PC-3 (cell line): ENCODE measurements around the gene ZNF213. TPM values are rescaled to one million over a fixed set of nuclear protein-coding genes. Genes with fewer than 3 reads are reported as not detected.

Experiments
- ATAC-seq: fragments of 200-7000 bp; cut with Tn5 transposase; 2 replicates; pipeline ENCODE4 v1.9.1; 2020; ENCODE audit warnings: mild to moderate bottlenecking, moderate library complexity
- BruUV-seq: library from RNA; stranded (reverse); fragments of 400-500 nt; replicated peaks from 2 replicates; lab custom pipeline; 2021; lab: Mats Ljungman, UMichigan
- CTCF ChIA-PET: fragments of 300-600 bp; sonication (Branson Sonifier 250); formaldehyde crosslinking; loops from one replicate; lab custom pipeline; 2022; ENCODE audit warnings: antibody characterized with exemption; lab: Charles Lee
- POLR2A ChIA-PET: fragments of 300-600 bp; sonication (Branson Sonifier 250); formaldehyde crosslinking; loops from one replicate; lab custom pipeline; 2022; ENCODE audit warnings: antibody characterized with exemption; ENCODE audit not compliant: unreplicated experiment; lab: Charles Lee
- DNase-seq: peaks from one replicate; pipeline ENCODE4 v3.0.0-alpha.2; 2015
- H2AFZ ChIP-seq: fragments of 300-600 bp; sonication (generic); 2 replicates; pipeline ENCODE4 v1.6.0; 2016; ENCODE audit warnings: antibody characterized with exemption, low read length
- H3F3A ChIP-seq: fragments of 300-600 bp; sonication (generic); one replicate; pipeline ENCODE4 v1.6.0; 2017; ENCODE audit warnings: antibody characterized with exemption, low read length, control low read depth, mild to moderate bottlenecking; ENCODE audit not compliant: unreplicated experiment
- H3K27ac ChIP-seq: fragments of 300-600 bp; sonication (generic); 2 replicates; pipeline ENCODE4 v1.5.1; 2016; ENCODE audit warnings: mild to moderate bottlenecking, low read length
- H3K27me3 ChIP-seq: fragments of 300-600 bp; sonication (generic); 2 replicates; pipeline ENCODE4 v1.6.1; 2016; ENCODE audit warnings: low read length, mixed read lengths
- H3K36me3 ChIP-seq: fragments of 300-600 bp; sonication (generic); 2 replicates; pipeline ENCODE4 v1.6.1; 2016; ENCODE audit warnings: low read depth, mixed run types, low read length, mixed read lengths
- H3K4me1 ChIP-seq: fragments of 300-600 bp; sonication (generic); 2 replicates; pipeline ENCODE4 v1.5.1; 2016; ENCODE audit warnings: low read length; ENCODE audit not compliant: insufficient read depth
- H3K4me2 ChIP-seq: fragments of 300-600 bp; sonication (generic); 2 replicates; pipeline ENCODE4 v1.6.0; 2016; ENCODE audit warnings: low read length
- H3K4me3 ChIP-seq: fragments of 300-600 bp; sonication (generic); 2 replicates; pipeline ENCODE4 v1.5.1; 2016; ENCODE audit warnings: mild to moderate bottlenecking, low read length, mixed read lengths
- H3K79me2 ChIP-seq: fragments of 300-600 bp; sonication (generic); 2 replicates; pipeline ENCODE4 v1.6.1; 2017; ENCODE audit warnings: low read length, mixed read lengths
- H3K9ac ChIP-seq: fragments of 300-600 bp; sonication (generic); 2 replicates; pipeline ENCODE4 v1.6.0; 2016; ENCODE audit warnings: mild to moderate bottlenecking, low read length
- H3K9me2 ChIP-seq: fragments of 300-600 bp; sonication (generic); replicated peaks from 2 replicates; pipeline ENCODE4 v1.6.1; 2016; ENCODE audit warnings: mixed run types, low read length, mixed read lengths
- H3K9me3 ChIP-seq: fragments of 300-600 bp; sonication (generic); 2 replicates; pipeline ENCODE4 v1.6.1; 2016; ENCODE audit warnings: low read length, mixed read lengths
- H4K20me1 ChIP-seq: fragments of 300-600 bp; sonication (generic); 2 replicates; pipeline ENCODE4 v1.6.1; 2016; ENCODE audit warnings: low read length, mixed read lengths
- CTCF ChIP-seq: fragments of 300-600 bp; sonication (generic); conservative IDR thresholded peaks from 2 replicates; pipeline ENCODE4 v1.5.1; 2017; ENCODE audit warnings: antibody characterized with exemption, low read depth, mild to moderate bottlenecking, low read length
- EZH2 ChIP-seq: fragments of 300-600 bp; sonication (generic); IDR thresholded peaks from one replicate; pipeline ENCODE4 v1.6.1; 2017; ENCODE audit warnings: antibody characterized with exemption, mild to moderate bottlenecking, low read length; ENCODE audit not compliant: unreplicated experiment
- EZH2phosphoT487 ChIP-seq: fragments of 300-600 bp; sonication (generic); IDR thresholded peaks from 2 replicates; pipeline ENCODE4 v1.6.1; 2018; ENCODE audit warnings: mild to moderate bottlenecking, antibody characterized with exemption, low read length, borderline replicate concordance
- intact Hi-C: fragments of 100-400 bp; cut with micrococcal nuclease; formaldehyde crosslinking; loops from 2 replicates; pipeline ENCODE4 v1.9.0; 2023
- total RNA-seq: library from RNA; depleted of rRNA; stranded (reverse); fragments of >200 nt; gene quantifications from 2 replicates; pipeline ENCODE4 v1.2.3, GENCODE V29; 2014

Gene ZNF213
- total RNA-seq, 1 experiment from 2014 or later: 3.6 TPM

DNA sequence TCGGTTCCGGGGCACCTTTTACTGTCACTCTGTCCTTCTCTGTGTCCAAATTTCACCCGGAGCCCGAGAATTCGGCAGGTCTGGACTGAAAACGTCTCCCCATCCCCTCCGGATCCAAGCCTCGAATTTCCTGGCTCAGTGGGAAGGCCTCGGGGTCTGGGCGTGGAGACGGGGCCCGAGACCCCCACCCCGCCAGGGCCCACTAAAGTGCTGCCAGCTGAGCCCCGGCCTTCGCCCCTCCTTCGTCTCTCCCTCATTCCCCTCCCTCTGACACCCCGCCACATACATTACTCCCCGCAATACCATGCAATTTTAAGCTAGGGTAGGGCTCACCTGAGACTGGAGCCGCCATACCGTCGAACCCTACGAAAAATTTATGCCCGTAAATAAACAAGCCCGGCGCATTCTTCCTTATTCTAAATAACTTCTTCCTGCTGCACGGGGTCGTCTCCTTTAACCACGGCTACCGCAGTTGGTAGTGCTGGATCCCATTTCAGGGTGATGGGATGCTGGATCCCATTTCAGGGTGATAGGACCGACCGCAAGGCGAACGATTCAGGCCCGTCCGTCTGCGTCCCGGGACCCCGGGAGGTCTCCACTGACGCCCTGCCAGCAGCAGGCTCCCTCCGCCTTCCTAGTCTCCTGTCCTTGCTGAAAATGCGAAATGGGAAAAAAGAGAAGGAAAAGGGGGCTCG, 48.8 kb downstream of the ZNF213 start:
- Histone ChIP-seq H2AFZ (no peak overlapping the region), H3K36me3 (no peaks in the 10 kb centered on the region), H3F3A (no peaks in the 10 kb centered on the region), H3K9me2 (no peaks in the 10 kb centered on the region), H3K79me2 (no peaks in the 10 kb centered on the region), H3K4me2 (no peak overlapping the region), H3K9ac (no peak overlapping the region), H3K9me3 (no peaks in the 10 kb centered on the region), H3K27me3 (no peaks in the 10 kb centered on the region), H4K20me1 (no peaks in the 10 kb centered on the region), H3K4me1 (no peaks in the 10 kb centered on the region), H3K27ac (no peak overlapping the region), H3K4me3 (no peak overlapping the region)
- DNase-seq: no peak
- ChIA-PET POLR2A (no interaction called here), CTCF (no interaction called here)
- no peak for ATAC-seq
- no peak for TF ChIP-seq CTCF
- no peak for TF ChIP-seq EZH2
- no peak for TF ChIP-seq EZH2phosphoT487
- BruUV-seq: no TSS peak
- intact Hi-C loops: no loop called here

DNA sequence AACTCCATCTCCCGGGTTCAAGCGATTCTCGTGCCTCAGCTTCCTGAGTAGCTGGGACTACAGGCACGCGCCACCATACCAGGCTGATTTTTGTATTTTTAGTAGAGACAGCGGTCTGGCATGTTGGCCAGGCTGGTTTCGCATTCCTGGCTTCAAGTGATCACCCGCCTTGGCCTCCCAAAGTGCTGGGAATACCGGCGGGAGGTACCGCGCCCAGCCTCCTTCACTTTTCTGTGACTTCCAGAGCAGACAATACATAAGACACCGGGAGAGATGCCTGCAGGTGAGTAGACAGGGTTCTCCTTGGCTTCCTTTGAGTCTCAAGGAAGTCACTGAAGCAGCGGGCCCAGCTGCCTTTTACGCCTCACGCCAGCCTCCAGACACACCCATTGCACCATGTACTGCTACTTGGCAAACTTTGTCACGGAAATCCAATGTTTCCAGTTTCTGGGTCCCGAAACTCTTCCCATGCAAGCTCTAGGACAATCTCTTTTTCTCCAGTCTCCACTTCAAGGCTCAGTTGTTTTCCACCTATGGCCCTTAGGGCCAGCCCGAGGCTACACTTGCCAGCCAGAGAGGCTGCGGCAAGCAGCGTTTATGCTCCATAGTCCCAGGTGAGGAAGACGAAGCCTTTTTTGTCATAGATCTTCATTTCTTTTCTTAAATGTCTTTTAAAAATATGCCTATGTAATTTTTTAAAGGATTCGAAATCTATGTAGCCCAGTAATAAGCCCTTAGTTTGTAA, 52.3 kb downstream of the ZNF213 start:
- Histone ChIP-seq H3K9ac (no peak overlapping the region), H3K36me3 (no peaks in the 10 kb centered on the region), H4K20me1 (no peaks in the 10 kb centered on the region), H2AFZ (no peak overlapping the region), H3K27ac (no peak overlapping the region), H3F3A (no peaks in the 10 kb centered on the region), H3K4me2 (no peak overlapping the region), H3K27me3 (no peaks in the 10 kb centered on the region), H3K9me2 (no peaks in the 10 kb centered on the region), H3K79me2 (no peaks in the 10 kb centered on the region), H3K9me3 (no peaks in the 10 kb centered on the region), H3K4me1 (no peaks in the 10 kb centered on the region), H3K4me3 (no peak overlapping the region)
- POLR2A ChIA-PET: no interaction called here
- TF ChIP-seq CTCF: no peak
- no peak for TF ChIP-seq EZH2phosphoT487
- no peak for TF ChIP-seq EZH2
- ATAC-seq (no peak), DNase-seq (no peak)
- no TSS peak for BruUV-seq
- intact Hi-C loops: no loop called here
- CTCF ChIA-PET: no interaction called here
